Stimulated activated memory B cell treated with anti-CD40 and anti-IgM and Interleukin-4, amounts not matched to agents 10 μg/mL and 1 μg/mL and 100 μg/mL, for 72 hours (primary cell): ENCODE data around the gene DNAH14.
"Not testable (repeated sequence)": the region's sequence is repeated elsewhere in the genome, so short reads cannot be mapped to it uniquely, and the experiment has no call there.

Experiments used
- ATAC-seq: fragments of 150-1000 bp; cut with Tn5 transposase; 2 replicates; pipeline ENCODE4 v1.10.0; 2021
- H3K27ac Mint-ChIP-seq: one replicate; pipeline ENCODE4 v1.8.0; 2022; ENCODE audit warnings: mild to moderate bottlenecking, mixed read lengths
- H3K27me3 Mint-ChIP-seq: one replicate; pipeline ENCODE4 v1.8.0; 2022; ENCODE audit warnings: mixed read lengths
- H3K36me3 Mint-ChIP-seq: one replicate; pipeline ENCODE4 v1.8.0; 2022; ENCODE audit warnings: mixed read lengths
- H3K4me1 Mint-ChIP-seq: one replicate; pipeline ENCODE4 v1.8.0; 2022; ENCODE audit warnings: mixed read lengths
- H3K4me3 Mint-ChIP-seq: one replicate; pipeline ENCODE4 v1.8.0; 2022; ENCODE audit warnings: mild to moderate bottlenecking, moderate library complexity, mixed read lengths
- H3K9me3 Mint-ChIP-seq: one replicate; pipeline ENCODE4 v1.8.0; 2022; ENCODE audit warnings: mixed read lengths

DNAH14 gene

GRCh38 chr1:224940735-224941134 is 11.3 kb downstream of the DNAH14 start:
- not testable (repeated sequence) for H3K4me3 Mint-ChIP-seq, ATAC-seq, H3K27ac Mint-ChIP-seq

DNA sequence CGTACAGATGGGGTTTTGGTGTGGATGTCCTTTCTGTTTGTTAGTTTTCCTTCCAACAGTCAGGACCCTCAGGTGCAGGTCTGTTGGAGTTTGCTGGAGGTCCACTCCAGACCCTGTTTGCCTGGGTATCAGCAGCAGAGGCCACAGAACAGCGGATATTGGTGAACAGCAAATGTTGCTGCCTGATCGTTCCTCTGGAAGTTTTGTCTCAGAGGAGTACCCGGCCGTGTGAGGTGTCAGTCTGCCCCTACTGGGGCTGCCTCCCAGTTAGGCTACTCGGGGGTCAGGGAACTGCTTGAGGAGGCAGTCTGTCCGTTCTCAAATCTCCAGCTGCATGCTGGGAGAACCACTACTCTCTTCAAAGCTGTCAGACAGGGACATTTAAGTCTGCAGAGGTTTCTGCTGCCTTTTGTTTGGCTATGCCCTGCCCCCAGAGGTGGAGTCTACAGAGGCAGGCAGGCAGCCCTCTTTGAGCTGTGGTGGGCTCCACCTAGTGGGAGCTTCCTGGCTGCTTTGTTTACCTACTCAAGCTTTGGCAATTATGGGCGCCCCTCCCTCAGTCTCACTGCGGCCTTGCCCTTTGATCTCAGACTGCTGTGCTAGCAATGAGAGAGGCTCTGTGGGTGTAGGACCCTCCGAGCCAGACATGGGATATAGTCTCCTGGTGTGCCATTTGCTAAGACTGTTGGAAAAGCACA is 16.3 kb downstream of the DNAH14 start:
- H3K9me3 Mint-ChIP-seq = peaks cover 10% of the 10 kb centered on the region
- H3K27ac Mint-ChIP-seq, H3K36me3 Mint-ChIP-seq, H3K4me1 Mint-ChIP-seq, H3K4me3 Mint-ChIP-seq, H3K27me3 Mint-ChIP-seq, ATAC-seq: not testable (repeated sequence)

More at GRCh38 chr1:224940735-224941134, 11.3 kb downstream of the DNAH14 start:
- H3K27me3 Mint-ChIP-seq, H3K36me3 Mint-ChIP-seq, H3K4me1 Mint-ChIP-seq: not testable (repeated sequence)
- H3K9me3 Mint-ChIP-seq = peaks cover 19% of the 10 kb centered on the region

- not testable (repeated sequence) for H3K4me1 Mint-ChIP-seq, ATAC-seq, H3K27ac Mint-ChIP-seq, H3K27me3 Mint-ChIP-seq, H3K36me3 Mint-ChIP-seq, H3K4me3 Mint-ChIP-seq
- H3K9me3 Mint-ChIP-seq = peaks cover 10% of the 10 kb centered on the region
Measured at GRCh38 chr1:224946349-224946691, 16.8 kb downstream of the DNAH14 start.

DNA sequence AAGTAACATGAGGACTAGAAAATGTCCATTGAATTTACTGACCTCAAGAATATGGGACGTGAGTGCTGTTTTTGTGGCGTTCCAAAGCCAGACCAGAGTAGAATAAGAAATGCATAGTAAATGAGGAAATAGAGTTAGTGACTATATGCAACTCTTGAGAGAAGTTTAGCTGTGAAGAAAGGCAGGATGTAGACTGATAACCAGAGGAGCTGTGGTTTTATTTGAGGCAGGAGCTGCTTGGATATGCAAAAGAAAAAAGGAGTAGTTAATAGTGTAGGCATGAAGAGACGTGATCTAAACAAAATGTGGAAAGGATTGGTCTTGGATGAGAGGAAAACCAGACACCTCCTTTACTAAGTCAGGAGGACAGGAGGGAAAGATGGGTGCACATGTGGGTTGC is 28.2 kb downstream of the DNAH14 start:
- H3K27ac Mint-ChIP-seq = no peak overlapping the region
- no peak for ATAC-seq
- no peaks in the 10 kb centered on the region for H3K9me3 Mint-ChIP-seq
- H3K27me3 Mint-ChIP-seq = no peaks in the 10 kb centered on the region
- H3K36me3 Mint-ChIP-seq = no peaks in the 10 kb centered on the region
- H3K4me1 Mint-ChIP-seq = no peaks in the 10 kb centered on the region
- H3K4me3 Mint-ChIP-seq = no peak overlapping the region

- no peaks in the 10 kb centered on the region for H3K36me3 Mint-ChIP-seq
- no peaks in the 10 kb centered on the region for H3K9me3 Mint-ChIP-seq
- ATAC-seq = no peak
- H3K27me3 Mint-ChIP-seq = no peaks in the 10 kb centered on the region
- H3K4me3 Mint-ChIP-seq = no peak overlapping the region
- no peaks in the 10 kb centered on the region for H3K4me1 Mint-ChIP-seq
- no peak overlapping the region for H3K27ac Mint-ChIP-seq
Measured at GRCh38 chr1:224958490-224958889, 29.0 kb downstream of the DNAH14 start.

DNA sequence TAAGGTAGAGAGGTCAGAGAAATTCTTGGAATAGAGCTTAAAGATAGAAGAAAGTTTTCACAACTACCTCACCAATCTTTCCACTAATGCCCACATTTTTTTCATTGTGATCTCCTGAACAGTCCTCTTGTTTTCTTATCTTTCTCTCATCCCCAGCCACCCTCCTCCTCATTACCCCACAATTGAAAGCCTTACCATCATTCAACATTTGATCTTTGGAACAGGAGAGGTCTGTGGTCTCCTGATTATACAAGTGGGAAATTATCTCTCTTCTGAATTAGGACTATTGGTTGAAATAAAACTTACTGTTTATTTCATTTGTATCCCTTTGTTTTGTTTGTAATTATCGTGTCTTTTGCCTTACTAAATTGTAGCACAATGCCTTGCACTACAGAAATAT is 29.6 kb downstream of the DNAH14 start:
- Mint-ChIP-seq H3K9me3 (no peaks in the 10 kb centered on the region), H3K27ac (no peak overlapping the region), H3K27me3 (no peaks in the 10 kb centered on the region), H3K4me1 (no peaks in the 10 kb centered on the region), H3K4me3 (no peak overlapping the region), H3K36me3 (no peaks in the 10 kb centered on the region)
- no peak for ATAC-seq

- Mint-ChIP-seq H3K4me1 (no peaks in the 10 kb centered on the region), H3K36me3 (no peaks in the 10 kb centered on the region), H3K4me3 (no peak overlapping the region), H3K27me3 (no peaks in the 10 kb centered on the region), H3K9me3 (no peaks in the 10 kb centered on the region), H3K27ac (no peak overlapping the region)
- no peak for ATAC-seq
Measured at GRCh38 chr1:224959656-224960055, 30.2 kb downstream of the DNAH14 start.

DNA sequence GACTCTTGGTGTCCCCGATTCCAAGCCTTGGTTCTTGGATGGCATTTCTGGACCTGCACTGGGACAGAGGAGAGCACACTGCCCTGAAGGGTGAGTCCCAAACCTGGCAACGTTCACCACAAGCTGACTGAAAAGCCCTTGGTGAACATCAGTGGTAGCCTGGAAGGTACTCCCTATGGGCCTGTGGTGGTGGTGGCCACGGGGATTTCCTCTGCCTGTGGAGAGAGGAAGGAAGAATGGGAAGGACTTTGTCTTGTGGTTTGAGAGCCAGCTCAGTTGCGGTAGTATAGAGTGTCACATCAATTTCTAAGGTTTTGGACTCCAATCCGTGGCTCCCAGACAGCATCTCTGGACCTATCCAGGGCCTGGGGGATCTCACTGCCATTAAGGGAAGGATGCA is 50.7 kb downstream of the DNAH14 start:
- peaks cover 10% of the 10 kb centered on the region for H3K27me3 Mint-ChIP-seq
- no peak overlapping the region for H3K27ac Mint-ChIP-seq
- no peaks in the 10 kb centered on the region for H3K36me3 Mint-ChIP-seq
- H3K4me1 Mint-ChIP-seq = peaks cover 7% of the 10 kb centered on the region
- peaks cover 1% of the 10 kb centered on the region for H3K9me3 Mint-ChIP-seq
- peak; percentile 27 for ATAC-seq
- H3K4me3 Mint-ChIP-seq = no peak overlapping the region

DNA sequence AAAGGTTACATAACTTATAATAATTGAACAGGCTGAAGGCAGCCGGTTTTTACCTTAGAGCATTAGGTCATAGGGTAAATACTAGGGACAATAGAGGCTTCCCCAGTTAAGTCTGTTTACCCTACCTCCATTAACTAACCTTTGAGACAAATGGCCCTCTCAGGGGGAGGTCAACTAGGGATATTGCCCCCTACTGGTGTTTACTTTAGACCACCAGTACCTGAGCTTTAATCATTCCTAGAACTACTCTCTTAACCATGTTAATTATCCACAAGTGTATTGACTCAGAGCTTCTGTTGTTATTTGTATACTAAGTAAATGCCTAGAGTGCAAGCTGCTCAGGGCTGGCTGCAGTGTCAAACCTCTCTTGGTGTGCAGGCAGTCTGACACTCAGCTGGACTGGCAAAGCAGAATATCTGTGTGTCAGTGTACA is 52.5 kb downstream of the DNAH14 start:
- H3K27ac Mint-ChIP-seq, ATAC-seq, H3K27me3 Mint-ChIP-seq, H3K36me3 Mint-ChIP-seq, H3K4me3 Mint-ChIP-seq, H3K4me1 Mint-ChIP-seq, H3K9me3 Mint-ChIP-seq: not testable (repeated sequence)

GRCh38 chr1:224988042-224988441 is 58.6 kb downstream of the DNAH14 start:
- peaks cover 10% of the 10 kb centered on the region for H3K9me3 Mint-ChIP-seq
- H3K4me1 Mint-ChIP-seq = no peaks in the 10 kb centered on the region
- no peak overlapping the region for H3K27ac Mint-ChIP-seq
- H3K36me3 Mint-ChIP-seq = no peaks in the 10 kb centered on the region
- ATAC-seq = no peak
- H3K27me3 Mint-ChIP-seq = no peaks in the 10 kb centered on the region
- no peak overlapping the region for H3K4me3 Mint-ChIP-seq

GRCh38 chr1:224989615-224990014 is 60.1 kb downstream of the DNAH14 start:
- Mint-ChIP-seq H3K27ac (no peak overlapping the region), H3K27me3 (no peaks in the 10 kb centered on the region), H3K4me1 (no peaks in the 10 kb centered on the region), H3K36me3 (no peaks in the 10 kb centered on the region), H3K4me3 (no peak overlapping the region), H3K9me3 (peaks cover 13% of the 10 kb centered on the region)
- ATAC-seq = no peak

- H3K36me3 Mint-ChIP-seq, H3K4me3 Mint-ChIP-seq, H3K4me1 Mint-ChIP-seq, ATAC-seq, H3K27ac Mint-ChIP-seq, H3K27me3 Mint-ChIP-seq: not testable (repeated sequence)
- peaks cover 14% of the 10 kb centered on the region for H3K9me3 Mint-ChIP-seq
Measured at GRCh38 chr1:224991550-224991949, 62.1 kb downstream of the DNAH14 start.

GRCh38 chr1:224995602-224996001 is 66.1 kb downstream of the DNAH14 start:
- peaks cover 6% of the 10 kb centered on the region for H3K36me3 Mint-ChIP-seq
- H3K4me1 Mint-ChIP-seq = no peaks in the 10 kb centered on the region
- H3K27ac Mint-ChIP-seq = no peak overlapping the region
- ATAC-seq = no peak
- no peak overlapping the region for H3K4me3 Mint-ChIP-seq
- peaks cover 5% of the 10 kb centered on the region for H3K27me3 Mint-ChIP-seq
- peaks cover 21% of the 10 kb centered on the region for H3K9me3 Mint-ChIP-seq

DNA sequence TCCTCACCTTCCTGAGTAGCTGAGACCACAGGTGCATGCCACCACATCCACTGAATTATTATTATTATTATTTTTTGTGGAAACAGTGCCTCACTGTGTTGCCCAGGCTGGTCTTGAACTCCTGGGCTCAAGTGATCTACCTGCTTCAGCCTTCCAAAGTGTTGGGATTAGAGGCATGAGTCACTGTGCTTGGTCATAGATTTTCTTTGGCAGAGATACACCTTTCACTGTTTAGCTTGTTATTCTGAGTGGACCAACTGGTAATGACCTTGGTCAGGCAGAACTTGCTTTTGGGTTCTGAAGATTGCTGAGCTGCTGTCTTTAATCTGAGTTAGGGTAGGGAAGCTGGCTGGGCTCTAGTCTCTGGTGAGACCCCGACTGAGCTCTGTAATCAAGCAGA is 66.8 kb downstream of the DNAH14 start:
- Mint-ChIP-seq H3K27me3 (peaks cover 8% of the 10 kb centered on the region), H3K4me3 (no peak overlapping the region), H3K27ac (no peak overlapping the region), H3K9me3 (peaks cover 22% of the 10 kb centered on the region), H3K4me1 (no peaks in the 10 kb centered on the region), H3K36me3 (peaks cover 6% of the 10 kb centered on the region)
- ATAC-seq = no peak

GRCh38 chr1:224998185-224998584 is 68.7 kb downstream of the DNAH14 start:
- H3K4me1 Mint-ChIP-seq = no peaks in the 10 kb centered on the region
- no peak for ATAC-seq
- H3K36me3 Mint-ChIP-seq = peaks cover 6% of the 10 kb centered on the region
- H3K9me3 Mint-ChIP-seq = peaks cover 20% of the 10 kb centered on the region
- H3K4me3 Mint-ChIP-seq = no peak overlapping the region
- H3K27ac Mint-ChIP-seq = no peak overlapping the region
- H3K27me3 Mint-ChIP-seq = peaks cover 8% of the 10 kb centered on the region

- no peak overlapping the region for H3K27ac Mint-ChIP-seq
- H3K27me3 Mint-ChIP-seq = peaks cover 8% of the 10 kb centered on the region
- H3K4me3 Mint-ChIP-seq = no peak overlapping the region
- H3K36me3 Mint-ChIP-seq = no peaks in the 10 kb centered on the region
- peaks cover 13% of the 10 kb centered on the region for H3K9me3 Mint-ChIP-seq
- no peak for ATAC-seq
- no peaks in the 10 kb centered on the region for H3K4me1 Mint-ChIP-seq
Measured at GRCh38 chr1:225004396-225004795, 74.9 kb downstream of the DNAH14 start.

GRCh38 chr1:225006352-225006751 is 76.9 kb downstream of the DNAH14 start:
- H3K4me3 Mint-ChIP-seq, H3K36me3 Mint-ChIP-seq: not testable (repeated sequence)

More at GRCh38 chr1:225006352-225006751, 76.9 kb downstream of the DNAH14 start:
- H3K9me3 Mint-ChIP-seq = peaks cover 14% of the 10 kb centered on the region
- not testable (repeated sequence) for H3K27ac Mint-ChIP-seq, H3K4me1 Mint-ChIP-seq, H3K27me3 Mint-ChIP-seq, ATAC-seq
